Erythroblast (primary cell): ENCODE data around the gene SETD6.
"Not testable (repeated sequence)": the region's sequence is repeated elsewhere in the genome, so short reads cannot be mapped to it uniquely, and the experiment has no call there.

Experiments used
- GATA1 ChIP-seq: IDR thresholded peaks from 2 replicates; pipeline ENCODE4 v1.6.1; 2011; ENCODE audit warnings: low read depth, mild to moderate bottlenecking, control low read depth, low read length, moderate library complexity
- POLR2A ChIP-seq: IDR thresholded peaks from 2 replicates; pipeline ENCODE4 v1.6.1; 2011; ENCODE audit warnings: mild to moderate bottlenecking, low read length

DNA sequence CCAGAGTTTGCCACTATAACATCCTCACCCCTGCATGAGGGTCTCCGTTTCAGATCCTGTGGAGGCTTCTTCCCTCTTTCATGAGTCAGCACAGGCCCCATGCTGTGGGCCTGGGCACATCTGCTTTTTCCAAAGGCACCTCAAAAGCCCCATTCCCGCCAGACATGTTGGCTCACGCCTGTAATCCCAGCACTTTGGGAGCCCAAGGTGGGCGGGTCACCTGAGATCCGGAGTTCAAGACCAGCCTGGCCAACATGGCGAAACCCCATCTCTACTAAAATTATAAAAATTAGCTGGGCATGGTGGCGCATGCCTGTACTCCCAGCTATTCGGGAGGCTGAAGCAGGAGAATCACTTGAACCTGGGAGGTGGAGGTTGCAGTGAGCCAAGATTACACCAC, 24.8 kb upstream of the SETD6 start:
- TF ChIP-seq POLR2A, GATA1: not testable (repeated sequence)
